ENCODE data around the gene ARHGEF11.

Gene ARHGEF11

GRCh38 chr1:156910309-156910782 lies 135.2 kb downstream of the ARHGEF11 start:
- no peak for DNase-seq (ENCODE audit: low spot score)

- DNase-seq (ENCODE audit: low spot score): no peak
These were observed 135.9 kb downstream of the ARHGEF11 start for GRCh38 chr1:156909671-156910070.

- no peak for DNase-seq (ENCODE audit: low spot score)
These were observed 136.6 kb downstream of the ARHGEF11 start for GRCh38 chr1:156908955-156909354.

- DNase-seq (ENCODE audit: low spot score): no peak
These were observed 137.0 kb downstream of the ARHGEF11 start for GRCh38 chr1:156908541-156908940.

- no peak for DNase-seq (ENCODE audit: low spot score)
These were observed 139.2 kb downstream of the ARHGEF11 start for GRCh38 chr1:156906206-156906906.

GRCh38 chr1:156905651-156906050 lies 139.9 kb downstream of the ARHGEF11 start:
- DNase-seq (ENCODE audit: low spot score): no peak

- no peak for DNase-seq (ENCODE audit: low spot score)
These were observed 140.4 kb downstream of the ARHGEF11 start for GRCh38 chr1:156905176-156905575.

- no peak for DNase-seq (ENCODE audit: low spot score)
These were observed 141.2 kb downstream of the ARHGEF11 start for GRCh38 chr1:156904187-156904959.

GRCh38 chr1:156903328-156904091 lies 142.0 kb downstream of the ARHGEF11 start:
- DNase-seq (ENCODE audit: low spot score): no peak

GRCh38 chr1:156901966-156902915 lies 143.3 kb downstream of the ARHGEF11 start:
- DNase-seq (ENCODE audit: low spot score): no peak

GRCh38 chr1:156901590-156901900 lies 144.0 kb downstream of the ARHGEF11 start:
- no peak for DNase-seq (ENCODE audit: low spot score)

- DNase-seq (ENCODE audit: low spot score): no peak
These were observed 144.5 kb downstream of the ARHGEF11 start for GRCh38 chr1:156900896-156901589.

GRCh38 chr1:156899956-156900718 lies 145.4 kb downstream of the ARHGEF11 start:
- DNase-seq (ENCODE audit: low spot score): no peak

GRCh38 chr1:156898971-156899664 lies 146.4 kb downstream of the ARHGEF11 start:
- DNase-seq (ENCODE audit: low spot score): no peak

GRCh38 chr1:156898161-156898566 lies 147.4 kb downstream of the ARHGEF11 start:
- DNase-seq (ENCODE audit: low spot score): no peak

- no peak for DNase-seq (ENCODE audit: low spot score)
These were observed 148.3 kb downstream of the ARHGEF11 start for GRCh38 chr1:156897078-156897825.

- DNase-seq (ENCODE audit: low spot score): no peak
These were observed 149.0 kb downstream of the ARHGEF11 start for GRCh38 chr1:156896490-156897033.

GRCh38 chr1:156895927-156896326 lies 149.6 kb downstream of the ARHGEF11 start:
- no peak for DNase-seq (ENCODE audit: low spot score)

GRCh38 chr1:156895455-156895812 lies 150.1 kb downstream of the ARHGEF11 start:
- DNase-seq (ENCODE audit: low spot score): no peak

All from pons (tissue), 1 donor.